Choroid plexus epithelial cell (primary cell): ENCODE data around the gene AMZ2.

Source experiments
- DNase-seq: peaks from one replicate; pipeline ENCODE4 v3.0.0-alpha.2; 2010; ENCODE audit warnings: low read depth
- H3K4me3 ChIP-seq: 2 replicates; pipeline ENCODE4 v1.5.1; 2011; ENCODE audit warnings: low read depth, mild to moderate bottlenecking, control low read depth, low read length, moderate library complexity
- CTCF ChIP-seq: conservative IDR thresholded peaks from 2 replicates; pipeline ENCODE4 v1.5.1; 2011; ENCODE audit warnings: low read depth, mild to moderate bottlenecking, control low read depth, inconsistent platforms, low read length, moderate library complexity

Gene AMZ2

DNA sequence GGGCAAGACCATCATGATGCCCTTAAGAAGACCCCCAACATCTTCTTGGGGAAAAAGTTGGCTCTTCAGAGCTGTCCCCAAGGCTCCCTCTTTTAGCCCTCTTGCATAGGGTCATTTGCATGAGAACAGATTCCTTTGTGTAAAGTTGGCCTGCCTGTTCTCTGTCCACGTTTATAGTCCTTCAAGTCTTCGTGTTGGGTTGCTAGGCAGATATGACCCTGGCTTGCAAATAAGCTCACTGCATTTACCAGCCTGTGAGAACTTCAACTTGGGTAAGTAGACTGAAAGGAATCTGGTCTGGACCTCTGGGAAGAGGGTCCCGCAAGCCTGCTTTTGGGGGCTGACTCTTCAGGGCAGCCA, 46.3 kb downstream of the AMZ2 start:
- TF ChIP-seq CTCF: no peak
- DNase-seq: peak; percentile 30
- H3K4me3 ChIP-seq: no peak overlapping the region

- TF ChIP-seq CTCF: no peak
- DNase-seq: no peak
- no peak overlapping the region for H3K4me3 ChIP-seq
Observed at GRCh38 chr17:68294617-68295016, 46.8 kb downstream of the AMZ2 start.

DNA sequence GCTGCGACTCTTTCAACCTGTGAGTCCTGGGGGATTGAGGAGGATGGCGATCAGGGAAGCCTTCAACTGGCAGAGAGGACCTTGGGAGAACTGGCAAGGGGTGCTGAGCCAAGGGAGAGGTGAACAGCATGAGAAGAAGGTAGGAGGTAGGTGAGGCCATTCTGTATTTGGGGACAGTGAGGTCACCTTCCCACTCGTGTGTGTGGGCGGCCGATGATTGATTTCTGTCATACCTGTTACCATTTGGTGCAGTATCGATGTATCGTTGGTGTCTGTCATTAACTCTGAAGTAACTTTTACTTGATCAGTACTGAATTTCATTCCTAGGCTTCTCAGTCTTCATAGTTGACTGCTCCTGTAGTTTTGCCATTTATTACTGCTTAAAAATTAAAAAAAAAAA, 47.2 kb downstream of the AMZ2 start:
- DNase-seq: no peak
- H3K4me3 ChIP-seq: no peak overlapping the region
- TF ChIP-seq CTCF: no peak

GRCh38 chr17:68296217-68297191, 48.7 kb downstream of the AMZ2 start:
- no peak for TF ChIP-seq CTCF
- DNase-seq: no peak
- no peak overlapping the region for H3K4me3 ChIP-seq

- no peak overlapping the region for H3K4me3 ChIP-seq
- no peak for TF ChIP-seq CTCF
- DNase-seq: no peak
Observed at GRCh38 chr17:68297195-68297594, 49.4 kb downstream of the AMZ2 start.

DNA sequence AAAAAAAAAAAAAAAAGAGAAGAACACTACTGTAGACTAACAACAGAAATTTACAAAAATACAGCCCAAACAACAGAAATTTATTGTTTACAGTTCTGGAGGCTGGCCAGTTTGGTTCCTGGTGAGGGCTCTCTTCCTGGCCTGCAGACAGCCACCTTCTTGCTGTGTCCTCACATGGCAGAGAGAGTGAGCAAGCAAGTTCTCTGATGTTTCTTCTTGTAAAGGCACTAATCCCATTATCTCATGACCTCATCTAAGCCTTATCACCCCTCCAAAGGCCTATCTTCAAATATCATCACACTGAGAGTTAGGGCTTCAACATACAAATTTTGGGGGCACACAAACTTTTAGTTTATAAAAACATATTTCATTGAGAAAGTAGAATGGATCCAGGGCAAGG, 50.8 kb downstream of the AMZ2 start:
- no peak for DNase-seq
- H3K4me3 ChIP-seq: no peak overlapping the region
- no peak for TF ChIP-seq CTCF

DNA sequence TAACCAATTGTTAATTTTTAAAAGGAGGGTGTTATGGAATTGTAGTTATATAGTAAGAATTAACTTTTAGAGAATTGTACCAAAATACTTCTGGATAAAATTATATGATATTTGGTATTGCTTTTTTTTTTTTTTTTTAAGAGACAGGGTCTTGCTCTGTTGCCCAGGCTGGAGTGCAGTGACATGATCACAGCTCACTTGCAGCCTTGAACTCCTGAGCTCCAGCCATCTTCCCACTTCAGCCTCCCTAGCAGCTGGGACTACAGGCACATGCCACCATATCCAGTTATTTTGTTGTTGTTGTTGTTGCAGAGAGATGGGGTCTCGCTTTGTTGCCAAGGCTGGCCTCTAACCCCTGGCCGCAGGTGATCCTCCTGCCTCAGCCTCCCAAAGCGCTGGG, 52.0 kb downstream of the AMZ2 start:
- no peak for DNase-seq
- no peak overlapping the region for H3K4me3 ChIP-seq
- no peak for TF ChIP-seq CTCF
